CD4-positive, alpha-beta T cell treated with Interleukin-2 at 100 ng/mL for 4 hours (primary cell): Measurements from ENCODE around the gene ATP6V0A4.
"Not testable (repeated sequence)": the region's sequence is repeated elsewhere in the genome, so short reads cannot be mapped to it uniquely, and the experiment has no call there.

ENCODE experiments used
- DNase-seq: peaks from one replicate; pipeline ENCODE4 v3.0.0-alpha.2; 2020; ENCODE audit warnings: low spot score

Gene ATP6V0A4

DNA sequence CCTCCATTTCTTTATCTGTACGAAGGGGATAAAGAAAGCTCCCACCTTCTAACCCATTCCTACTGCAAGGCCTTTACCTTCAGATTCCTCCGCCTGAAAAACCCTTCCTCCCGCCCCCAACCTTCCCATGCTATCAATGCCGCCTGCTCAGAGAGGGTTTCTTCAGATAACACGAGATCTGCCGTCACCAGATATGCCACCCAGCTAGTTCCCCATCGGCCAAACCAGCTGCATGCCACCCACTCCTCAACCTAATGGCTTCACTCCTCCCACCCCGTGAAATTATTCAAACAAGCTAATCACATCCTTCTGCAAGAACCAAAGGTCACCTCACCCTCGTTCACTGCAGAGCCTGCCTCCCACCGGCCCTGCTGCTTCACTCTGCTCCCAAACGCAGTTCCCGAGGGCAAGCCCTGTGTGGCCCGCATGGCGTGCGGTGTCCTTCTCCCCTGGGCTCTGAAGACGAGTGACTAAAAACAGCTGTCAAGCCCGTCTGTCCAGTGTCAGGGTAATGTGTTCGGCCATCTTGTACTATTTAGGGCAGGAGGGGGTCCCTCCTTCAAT, 47.0 kb downstream of the ATP6V0A4 start:
- no peak for DNase-seq

DNA sequence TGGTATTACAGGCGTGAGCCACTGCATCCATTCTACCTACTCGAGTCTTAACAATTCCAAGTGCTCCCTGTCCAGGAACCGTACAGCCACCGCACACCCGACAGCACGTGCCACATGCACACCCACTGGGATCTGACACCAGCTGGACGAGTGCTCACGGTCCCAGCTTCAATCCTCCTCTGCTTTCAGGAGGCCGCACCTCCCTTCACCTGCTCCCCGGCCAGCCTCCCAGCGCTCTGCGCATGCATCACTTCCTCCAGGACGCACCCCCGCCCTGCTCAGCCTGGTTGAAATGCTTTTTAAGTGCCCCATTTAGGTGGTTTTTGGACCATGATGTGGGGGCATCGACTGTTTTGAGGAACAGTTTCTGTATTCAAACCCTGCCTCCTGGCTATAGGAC, 47.5 kb downstream of the ATP6V0A4 start:
- DNase-seq: no peak

DNA sequence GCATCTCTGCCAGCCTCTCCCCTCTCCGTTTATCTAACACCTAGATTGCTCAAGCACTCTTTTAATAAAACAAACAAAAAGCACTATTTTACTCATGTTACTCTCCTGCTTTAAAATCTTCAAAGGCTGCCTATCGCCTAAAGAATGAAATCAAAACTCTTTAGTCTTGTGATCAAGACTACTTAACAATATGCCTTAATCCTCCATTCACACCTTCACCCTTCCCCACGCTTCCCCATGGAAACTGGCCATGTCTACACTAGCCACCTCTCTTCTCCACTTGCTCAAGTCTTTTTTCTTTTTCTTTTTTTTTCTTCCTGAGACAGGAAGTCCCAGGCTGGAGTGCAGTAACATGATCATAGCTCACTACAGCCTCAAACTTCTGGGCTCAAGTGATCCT, 48.0 kb downstream of the ATP6V0A4 start:
- no peak for DNase-seq

DNA sequence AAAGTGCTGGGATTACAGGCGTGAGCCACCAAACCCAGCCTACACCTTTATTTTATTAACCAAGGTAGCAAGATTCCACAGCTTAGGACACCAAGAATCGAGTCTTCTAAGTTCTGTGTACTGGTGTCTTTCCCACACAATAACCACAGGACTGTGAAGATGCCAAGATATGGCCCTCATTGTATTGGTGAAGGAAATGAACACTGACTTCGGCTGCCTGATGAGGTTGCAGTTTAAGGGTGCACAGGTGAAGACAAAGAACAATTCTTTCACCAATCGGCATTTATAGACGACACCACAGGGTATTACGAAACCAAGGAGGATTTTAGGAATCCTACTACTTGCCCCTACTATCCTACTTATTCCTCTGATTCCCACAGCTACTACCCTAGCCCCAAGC, 49.3 kb downstream of the ATP6V0A4 start:
- no peak for DNase-seq

DNA sequence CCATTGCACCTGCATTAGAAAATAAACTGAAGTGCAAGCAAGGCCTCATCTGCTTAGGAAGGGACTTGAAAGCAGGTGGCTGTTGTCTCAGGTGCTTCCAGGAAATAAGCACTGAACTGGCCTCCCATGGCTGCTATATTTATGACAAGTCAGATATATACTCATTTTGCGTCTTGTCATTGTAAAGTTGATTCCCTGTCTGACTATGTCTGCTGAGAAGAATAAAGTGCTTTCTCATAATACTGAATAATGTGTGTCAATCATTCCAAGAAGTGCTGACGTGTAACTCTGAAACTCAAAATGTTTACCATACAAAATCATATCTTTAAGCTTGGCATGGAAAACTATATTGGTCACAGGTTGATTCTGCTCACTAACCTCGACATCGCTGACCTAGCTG, 51.9 kb downstream of the ATP6V0A4 start:
- DNase-seq: peak; percentile 28

DNA sequence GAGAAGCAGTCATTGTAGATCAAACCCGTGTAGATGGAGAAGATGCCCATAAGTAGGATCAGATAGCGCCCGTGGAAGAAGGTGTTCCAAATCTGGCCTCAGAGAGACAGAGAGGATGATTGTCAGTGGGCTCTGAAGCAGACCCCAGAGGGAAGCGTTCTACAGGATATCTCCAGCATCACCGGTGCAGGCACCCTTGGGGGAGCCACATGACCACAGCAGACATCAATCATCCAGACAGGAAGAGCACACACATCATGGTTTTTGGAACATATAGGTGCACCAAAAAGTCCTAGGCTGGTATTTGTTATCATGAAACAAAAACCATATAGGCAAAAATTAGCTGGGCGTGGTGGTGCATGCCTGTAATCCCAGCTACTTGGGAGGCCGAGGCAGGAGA, 52.8 kb downstream of the ATP6V0A4 start:
- no peak for DNase-seq

DNA sequence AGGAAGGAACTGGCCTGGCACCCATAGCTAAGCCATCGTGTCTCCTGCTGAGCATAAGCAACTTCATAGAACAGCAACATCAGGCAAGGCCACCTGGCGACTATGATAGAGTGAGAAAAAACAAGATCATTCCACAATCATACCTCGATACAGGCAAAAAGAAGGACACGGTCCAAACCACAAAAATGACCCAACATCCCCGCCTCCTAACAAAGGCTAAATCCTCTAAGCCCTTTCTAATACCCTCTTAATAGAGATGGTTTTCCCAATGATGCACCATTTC, 56.6 kb downstream of the ATP6V0A4 start:
- no peak for DNase-seq

DNA sequence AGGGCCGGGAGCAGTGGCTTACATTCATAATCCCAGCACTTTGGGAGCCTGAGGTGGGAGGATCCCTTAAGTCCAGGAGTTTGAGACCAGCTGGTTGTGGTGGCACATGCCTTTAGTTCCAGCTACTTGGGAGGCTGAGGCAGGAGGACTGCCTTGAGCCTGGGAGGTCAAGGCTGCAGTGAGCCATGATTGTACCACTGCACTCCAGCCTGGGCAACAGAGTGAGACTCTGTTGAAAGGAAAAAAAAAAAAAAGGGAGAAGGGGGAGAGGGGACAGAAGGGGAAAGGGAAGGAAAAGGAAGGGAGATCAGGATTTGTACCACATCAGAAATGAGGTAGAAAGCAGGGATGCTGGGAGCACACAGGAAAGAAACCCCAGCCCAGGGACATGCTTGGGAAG, 58.1 kb downstream of the ATP6V0A4 start:
- no peak for DNase-seq

DNA sequence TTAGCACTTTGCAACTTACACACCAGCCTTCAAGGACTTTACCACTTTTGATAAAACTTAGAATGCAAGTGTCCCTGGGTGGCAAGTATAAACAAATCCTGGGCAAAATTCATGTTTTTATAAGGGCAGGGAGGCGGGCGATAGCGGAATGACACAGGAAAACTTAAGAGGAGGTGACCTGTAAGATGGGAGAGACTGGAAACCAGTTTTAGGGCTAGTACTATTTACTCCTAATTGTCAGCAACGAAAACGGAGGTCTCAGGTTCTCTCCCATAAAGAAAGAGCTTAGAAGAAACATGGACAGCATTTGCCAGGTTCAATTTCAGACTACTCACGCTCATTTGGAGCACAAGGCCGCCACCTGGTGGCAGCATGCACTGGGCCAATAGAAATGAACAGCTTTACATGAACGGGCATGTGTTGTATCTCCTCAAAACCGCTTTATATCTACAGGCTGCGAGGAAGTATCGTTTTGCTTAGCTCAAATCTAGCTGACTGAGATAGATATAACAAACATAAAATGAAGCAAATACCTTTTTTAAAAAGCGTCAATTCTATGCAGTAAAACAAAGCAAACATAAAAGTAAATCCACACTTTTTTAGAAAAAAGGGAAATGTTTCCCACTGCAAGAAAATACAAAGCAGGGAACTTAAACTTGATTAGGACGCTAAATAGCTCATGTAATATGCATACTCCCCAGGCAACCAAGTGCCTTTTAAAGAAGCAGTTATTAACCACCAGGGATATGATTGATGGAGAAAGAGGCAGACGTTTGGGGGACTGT, 59.3 kb downstream of the ATP6V0A4 start:
- peak; percentile 86 for DNase-seq

DNA sequence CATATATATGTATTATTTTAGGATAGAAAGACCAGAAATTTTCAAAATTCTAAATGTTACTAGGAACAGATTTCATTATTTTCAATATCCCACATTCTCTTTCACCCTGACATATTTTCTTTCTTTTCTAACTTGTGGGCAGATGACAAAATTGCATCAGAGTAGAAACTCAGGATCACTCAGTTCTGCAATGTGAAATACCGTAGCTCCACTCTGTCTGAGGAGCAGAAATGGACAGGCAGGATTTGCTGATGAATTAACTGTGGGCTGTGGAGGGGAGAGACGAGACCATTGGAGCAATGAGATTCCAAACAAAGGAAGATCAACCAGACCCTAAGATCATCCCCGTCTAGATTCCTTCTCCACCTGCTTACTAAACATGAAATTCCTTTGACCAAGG, 59.9 kb downstream of the ATP6V0A4 start:
- no peak for DNase-seq

DNA sequence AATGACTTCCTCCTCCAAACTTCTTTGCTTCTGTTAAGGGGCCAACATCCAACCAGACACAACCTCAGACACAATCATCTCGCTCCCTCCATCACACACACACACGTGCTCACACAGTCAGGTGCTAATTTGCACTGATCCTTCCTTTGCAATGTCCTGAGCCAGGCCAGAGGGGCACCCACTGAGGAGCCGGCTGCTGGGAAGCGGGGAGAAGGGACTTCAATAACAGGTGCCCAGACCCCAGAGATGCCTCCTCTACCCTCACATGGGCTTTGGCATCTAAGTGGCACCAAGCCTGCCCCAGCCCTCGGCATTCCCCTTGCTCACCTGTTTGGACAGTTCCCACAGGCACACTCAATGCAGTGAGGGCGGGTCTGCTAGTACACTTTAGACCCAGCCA, 62.6 kb downstream of the ATP6V0A4 start:
- no peak for DNase-seq

DNA sequence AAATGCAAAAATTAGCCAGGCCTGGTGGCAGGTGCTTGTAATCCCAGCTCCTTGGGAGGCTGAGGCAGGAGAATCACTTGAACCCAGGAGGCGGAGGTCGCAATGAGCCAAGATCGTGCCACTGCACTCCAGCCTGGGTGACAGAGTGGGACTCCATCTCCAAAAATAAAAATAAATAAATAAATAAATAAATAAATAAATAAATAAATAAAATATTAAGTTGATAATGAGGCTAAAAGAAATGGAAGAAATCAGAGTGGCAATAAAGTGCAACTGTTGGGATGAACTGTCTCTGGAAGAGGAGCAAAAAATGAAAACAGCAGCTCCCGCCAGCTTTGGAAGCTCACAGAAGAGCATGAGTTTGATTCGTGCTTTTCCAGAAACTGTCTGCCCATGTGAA, 66.3 kb downstream of the ATP6V0A4 start:
- not testable (repeated sequence) for DNase-seq

DNA sequence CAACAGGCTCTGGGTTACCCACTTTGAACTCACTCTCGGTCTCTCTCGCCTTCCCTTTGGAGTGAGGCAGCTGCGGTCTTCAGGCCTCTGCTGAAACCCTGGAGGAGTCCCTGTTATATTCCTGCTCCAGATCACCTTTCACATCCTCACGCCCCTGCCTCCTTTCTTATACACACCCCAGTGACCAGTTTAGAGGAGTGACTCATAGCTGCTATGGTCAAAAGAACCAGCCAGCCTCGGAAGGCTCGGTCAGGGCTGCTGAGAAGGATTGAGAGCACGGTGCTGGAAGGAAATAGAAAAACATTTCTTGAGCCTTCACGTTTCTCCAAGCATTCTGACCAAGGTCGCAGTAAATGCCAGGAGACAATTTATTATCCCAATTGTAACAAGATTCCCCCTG, 68.6 kb downstream of the ATP6V0A4 start:
- no peak for DNase-seq

DNA sequence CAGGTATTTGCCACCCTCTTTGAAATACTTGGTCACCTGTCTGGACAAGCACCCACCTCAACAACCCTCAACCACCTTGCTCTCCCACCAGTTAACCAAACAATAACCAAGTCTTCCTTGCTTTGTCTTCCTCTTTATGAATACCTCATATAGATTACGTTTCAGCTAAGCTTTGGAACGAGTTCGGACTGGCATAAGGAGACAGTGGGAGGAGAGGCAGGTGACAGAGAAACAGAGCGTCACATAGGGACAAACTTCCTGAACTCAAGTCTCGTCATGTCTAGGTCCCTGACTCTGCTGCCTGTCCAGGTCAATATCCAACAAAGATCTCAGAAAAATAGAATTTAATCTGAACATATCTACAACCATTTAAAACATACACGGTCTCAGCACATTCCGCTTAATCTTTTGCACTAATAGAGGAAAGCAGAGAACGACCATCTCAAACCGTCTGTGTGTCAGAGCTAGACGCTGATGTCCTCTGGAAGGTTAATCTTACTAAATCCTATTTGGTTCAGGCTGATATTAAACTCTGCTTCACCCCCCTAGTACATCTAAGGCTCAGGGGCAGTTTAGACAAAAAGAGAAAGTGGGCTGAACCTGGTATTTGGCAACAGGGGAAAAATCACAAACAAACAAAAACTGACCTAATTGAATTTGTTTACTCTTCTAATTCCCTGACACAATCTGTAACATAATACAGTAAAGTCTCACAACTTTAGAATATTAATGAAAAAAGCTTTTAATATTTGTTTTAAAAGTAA, 70.5 kb downstream of the ATP6V0A4 start:
- DNase-seq: no peak

DNA sequence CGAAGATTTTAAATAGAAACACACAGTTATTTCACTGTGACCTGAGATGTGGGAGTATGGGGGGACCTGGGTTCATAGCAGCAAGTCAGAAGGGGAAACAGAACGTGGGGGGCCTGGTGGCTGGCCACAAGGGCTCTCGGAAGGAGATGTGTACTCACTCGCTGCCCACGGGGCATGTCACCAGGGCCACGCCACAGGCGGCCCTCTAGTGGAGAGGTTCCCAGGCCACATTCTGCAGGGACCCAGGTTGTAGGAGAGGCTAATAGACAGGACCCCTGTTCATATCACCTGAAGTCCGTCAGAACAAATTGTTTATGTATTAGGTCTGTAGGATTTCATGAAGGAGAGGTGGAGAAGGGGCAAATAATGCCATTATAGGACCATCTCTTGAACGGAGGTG, 71.7 kb downstream of the ATP6V0A4 start:
- DNase-seq: no peak

DNA sequence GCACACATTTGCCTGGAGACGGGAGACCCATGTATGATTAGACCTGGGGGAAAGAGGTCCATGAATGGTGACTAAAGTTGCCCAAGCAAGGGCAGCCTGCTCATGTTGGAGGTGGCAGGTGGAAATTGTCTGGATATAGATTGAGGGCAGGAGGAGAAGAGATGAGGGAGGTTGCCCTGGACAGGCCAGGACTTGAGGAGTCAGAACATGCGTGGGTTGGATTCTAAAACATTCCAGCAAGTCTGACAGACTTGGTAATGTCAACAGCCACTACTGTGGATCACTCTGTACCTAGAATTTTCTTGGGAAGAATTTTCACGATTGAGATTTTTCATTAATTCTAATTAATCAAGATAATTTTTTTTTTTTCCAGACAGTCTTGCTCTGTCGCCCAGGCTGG, 77.7 kb downstream of the ATP6V0A4 start:
- no peak for DNase-seq

DNA sequence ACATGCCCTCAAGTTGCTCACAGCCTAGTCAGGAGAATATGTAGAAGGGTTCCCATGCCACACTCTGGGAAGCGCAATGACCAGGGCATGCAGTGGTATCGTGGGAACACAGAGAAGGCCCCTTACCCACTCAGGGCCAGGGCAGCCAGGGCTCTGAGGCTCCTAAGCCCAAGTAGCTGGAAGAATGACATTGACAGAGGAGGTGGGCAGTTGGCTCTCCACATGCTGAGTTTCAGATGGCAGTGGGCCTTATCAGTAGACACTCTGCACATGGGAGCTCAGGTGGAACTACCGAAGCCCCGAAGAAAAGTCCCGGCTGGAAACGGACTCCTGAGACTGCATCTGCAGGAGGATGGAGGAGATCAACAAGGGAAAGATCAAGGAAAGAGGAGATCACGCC, 81.1 kb downstream of the ATP6V0A4 start:
- DNase-seq: no peak

DNA sequence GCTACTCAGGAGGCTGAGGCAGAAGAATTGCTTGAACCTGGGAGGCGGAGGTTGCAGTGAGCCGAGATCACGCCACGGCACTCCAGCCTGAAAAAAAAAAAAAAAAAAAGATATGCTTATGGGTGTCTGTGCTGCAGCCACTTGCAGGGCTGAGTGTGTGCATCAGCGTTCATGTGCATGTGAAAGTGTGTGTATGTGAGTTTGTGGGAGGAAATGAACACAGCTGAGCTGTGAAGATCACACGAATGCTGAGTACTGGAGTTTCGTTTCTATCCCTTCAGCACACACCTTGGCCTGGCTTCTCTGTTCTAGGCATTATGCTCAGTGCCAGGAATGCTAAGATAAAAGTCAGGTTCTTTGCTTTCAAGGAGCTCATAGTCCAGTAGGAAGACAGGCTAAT, 84.8 kb downstream of the ATP6V0A4 start:
- DNase-seq: no peak

DNA sequence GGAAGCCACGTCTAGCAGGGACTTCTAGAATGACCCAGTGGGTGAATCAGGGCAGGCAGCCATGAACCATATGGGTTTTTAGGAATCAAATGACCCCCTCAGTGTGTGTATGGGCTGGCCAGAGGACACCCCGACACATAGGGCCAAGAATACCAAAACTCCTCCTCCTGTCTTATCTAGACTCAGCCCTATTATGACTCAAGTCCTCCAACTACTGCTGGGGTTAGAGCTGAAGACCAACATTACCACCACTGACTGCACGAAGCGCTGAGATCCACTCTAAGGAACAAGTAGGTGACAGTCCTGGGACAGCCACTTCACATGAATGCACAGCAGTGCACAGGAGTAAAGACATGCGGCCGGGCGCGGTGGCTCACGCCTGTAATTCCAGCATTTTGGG, 85.3 kb downstream of the ATP6V0A4 start:
- no peak for DNase-seq

DNA sequence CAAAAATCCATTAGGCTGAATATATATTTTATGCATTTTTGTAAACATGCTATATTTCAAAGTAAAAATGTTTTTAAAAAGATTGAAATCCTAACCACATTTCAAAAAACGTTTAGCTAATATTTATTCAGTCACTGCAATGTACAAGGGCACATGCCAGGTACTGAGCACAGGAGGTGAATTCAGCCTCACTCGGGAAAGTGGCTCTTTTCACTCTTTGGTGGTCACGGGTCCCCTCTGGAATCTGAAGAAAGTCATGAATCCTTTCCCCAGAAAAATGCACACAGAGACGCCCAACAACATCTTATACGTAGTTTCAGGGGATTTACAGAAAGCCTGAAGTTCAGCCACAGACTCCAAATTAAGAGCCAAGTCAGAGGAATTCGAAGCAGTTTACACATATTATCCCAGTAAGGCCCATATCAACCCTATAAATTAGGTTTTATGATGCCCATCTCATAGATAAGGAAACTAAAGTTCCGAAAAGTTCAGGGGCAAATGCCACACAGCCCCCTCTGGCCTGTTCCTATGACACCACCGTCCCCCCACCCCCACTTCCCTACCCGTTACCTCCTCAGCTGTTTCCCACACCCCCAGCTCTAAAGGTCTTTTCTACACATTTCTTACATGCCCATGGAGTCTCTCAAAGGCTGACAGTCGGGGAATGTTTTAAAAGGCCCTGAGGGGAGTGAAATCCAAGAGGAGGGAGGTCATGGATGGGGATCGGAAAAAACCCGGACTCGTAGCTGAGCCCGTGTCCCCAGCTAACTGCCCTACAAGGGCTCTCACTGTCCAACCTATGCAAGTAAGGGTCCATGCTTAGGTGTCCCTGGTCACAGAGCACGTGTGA, 87.2 kb downstream of the ATP6V0A4 start:
- no peak for DNase-seq

DNA sequence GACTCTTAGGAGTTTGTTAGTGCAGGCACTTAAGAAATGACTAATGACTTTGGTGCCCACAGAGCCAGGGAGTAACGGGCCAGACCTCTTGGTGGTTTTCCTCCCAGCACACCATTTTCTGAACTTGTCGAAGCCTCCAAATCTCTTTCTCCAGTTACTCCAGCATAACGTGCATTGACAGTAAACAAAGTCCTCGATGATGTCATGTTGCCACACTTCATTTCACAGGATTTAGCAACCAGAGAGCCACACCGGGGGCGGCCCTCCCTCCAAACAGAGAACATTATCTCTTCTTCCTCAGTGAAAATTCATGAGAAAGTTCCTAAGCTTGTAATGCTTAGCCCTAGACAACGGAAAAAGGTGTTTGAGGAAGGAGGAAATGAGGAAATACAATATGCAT, 92.8 kb downstream of the ATP6V0A4 start:
- DNase-seq: no peak

DNA sequence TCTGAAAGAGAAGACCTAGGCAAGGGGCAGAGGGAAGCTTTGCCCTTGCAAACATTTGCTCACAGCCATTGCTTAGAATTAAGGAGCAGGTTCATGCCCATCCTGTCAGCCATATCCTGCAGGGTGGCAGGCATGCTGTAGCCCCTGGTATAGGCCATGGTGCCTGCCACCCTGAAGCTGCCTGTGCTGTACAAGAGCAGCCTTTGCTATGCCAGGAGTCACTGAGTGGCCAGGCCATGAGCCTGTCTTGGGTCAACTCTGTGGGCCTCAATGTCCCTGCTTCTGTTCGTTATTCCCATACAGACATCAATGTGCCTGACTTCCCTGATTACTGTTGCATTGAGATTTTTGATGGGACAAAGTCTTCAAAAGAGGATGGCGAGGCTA, 96.5 kb downstream of the ATP6V0A4 start:
- DNase-seq: no peak
